Fibroblast of the conjunctiva (primary cell): ENCODE results near the gene TMEM132D.

Source experiments
- DNase-seq: peaks from one replicate; pipeline ENCODE4 v3.0.0-alpha.2; 2010; ENCODE audit warnings: low read depth

The TMEM132D gene

GRCh38 chr12:129434790-129435189, 469.0 kb downstream of the TMEM132D start:
- no peak for DNase-seq

GRCh38 chr12:129428240-129428936, 475.4 kb downstream of the TMEM132D start:
- no peak for DNase-seq

GRCh38 chr12:129423041-129423580, 480.7 kb downstream of the TMEM132D start:
- DNase-seq, result no peak

- DNase-seq, result no peak
Measured at GRCh38 chr12:129413295-129413694, 490.5 kb downstream of the TMEM132D start.

DNA sequence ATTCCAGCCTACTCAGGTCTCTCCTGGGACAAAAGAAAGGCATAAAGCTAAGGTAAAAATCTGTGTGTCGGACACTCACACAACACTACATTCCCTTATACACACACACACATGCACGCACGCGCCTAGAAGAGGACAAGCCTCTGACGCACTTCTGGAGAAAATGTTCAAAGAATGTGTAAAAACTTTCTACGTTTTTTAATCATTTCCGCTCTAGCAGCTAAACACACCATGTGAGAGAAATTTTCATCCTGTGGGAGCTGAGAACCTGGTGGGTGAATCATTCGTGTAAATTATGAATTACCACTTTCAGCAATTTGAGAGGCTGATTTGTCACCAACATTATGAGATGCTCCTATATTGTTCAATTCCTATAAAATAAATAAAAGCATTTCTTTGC, 494.5 kb downstream of the TMEM132D start:
- DNase-seq, result no peak

- no peak for DNase-seq
Measured at GRCh38 chr12:129404556-129404955, 499.3 kb downstream of the TMEM132D start.

DNA sequence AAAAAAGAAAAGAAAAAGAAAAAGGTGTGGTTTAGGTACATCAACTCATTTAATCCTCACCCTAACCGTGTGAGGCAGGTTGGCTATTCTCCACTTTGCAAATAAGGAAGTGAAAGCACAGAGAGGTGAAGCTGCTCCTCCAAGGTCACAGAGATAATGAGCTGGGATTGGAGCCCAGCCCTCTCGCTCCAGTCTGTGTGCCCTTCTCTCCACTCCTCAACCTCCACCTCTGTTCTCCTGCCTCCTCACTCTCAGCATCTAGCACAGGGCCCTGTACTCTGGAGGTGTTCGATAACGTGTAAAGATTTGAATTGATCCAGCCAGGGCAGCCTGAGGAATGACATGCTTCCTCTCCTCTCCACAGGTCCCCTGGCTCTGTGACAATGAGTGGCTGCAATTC, 502.3 kb downstream of the TMEM132D start:
- DNase-seq, result no peak

DNA sequence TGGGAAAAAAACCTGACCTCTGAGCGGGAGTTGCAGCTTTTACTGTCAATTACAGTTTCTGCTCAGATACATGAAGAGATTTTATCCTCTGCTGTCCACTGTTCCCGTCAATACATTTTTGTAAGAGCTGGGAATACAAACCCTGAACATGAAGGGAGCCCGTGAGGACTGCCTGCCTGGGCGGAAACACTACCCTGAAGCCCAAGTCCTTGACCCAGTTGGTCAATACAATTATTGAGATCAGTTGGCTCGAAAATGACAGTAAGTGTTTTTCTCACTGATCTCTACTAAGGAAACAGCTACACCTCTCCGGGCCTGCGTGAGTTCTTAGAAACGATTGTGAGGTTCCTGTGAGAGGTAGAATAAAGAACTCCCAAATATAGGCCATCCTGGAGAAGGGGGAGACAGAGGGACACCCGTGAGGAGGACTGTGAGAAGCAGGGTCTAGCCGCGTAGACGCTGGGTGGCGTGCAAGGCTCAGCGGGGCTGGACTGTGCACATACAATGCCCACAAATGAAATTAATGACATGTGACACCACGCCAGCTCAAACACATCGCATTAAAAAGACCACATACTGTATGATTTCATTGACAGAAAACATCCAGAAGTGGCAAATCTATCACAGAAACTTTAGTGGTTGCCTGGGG, 509.5 kb downstream of the TMEM132D start:
- DNase-seq, result no peak

DNA sequence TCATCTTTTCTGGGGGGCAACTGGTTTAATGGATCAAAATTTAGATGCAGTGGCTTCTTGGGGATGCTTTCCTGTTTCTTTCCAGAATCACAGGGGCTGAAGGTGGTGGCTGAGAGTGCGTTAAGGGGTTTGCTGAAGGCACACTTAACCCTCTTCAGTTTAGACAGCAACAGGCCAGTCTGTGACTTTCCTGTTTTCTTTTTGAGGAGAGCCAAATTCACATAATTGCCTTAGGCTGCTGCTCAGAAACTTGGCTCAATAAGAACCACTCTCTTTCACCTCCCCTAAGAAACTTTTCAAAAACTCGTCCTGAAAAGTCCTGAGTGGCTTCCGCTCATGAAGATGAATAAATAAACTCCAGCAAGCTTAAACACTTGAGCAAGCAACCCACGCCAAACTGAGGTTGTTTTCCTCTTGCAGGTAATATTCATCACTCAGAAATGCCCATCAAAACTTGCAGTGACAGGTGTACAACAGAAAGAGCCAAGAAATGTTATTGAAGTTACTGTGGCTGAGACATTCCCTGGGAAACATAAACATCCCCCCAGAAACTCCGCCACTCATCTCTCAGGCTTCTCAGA, 510.4 kb downstream of the TMEM132D start:
- no peak for DNase-seq

DNA sequence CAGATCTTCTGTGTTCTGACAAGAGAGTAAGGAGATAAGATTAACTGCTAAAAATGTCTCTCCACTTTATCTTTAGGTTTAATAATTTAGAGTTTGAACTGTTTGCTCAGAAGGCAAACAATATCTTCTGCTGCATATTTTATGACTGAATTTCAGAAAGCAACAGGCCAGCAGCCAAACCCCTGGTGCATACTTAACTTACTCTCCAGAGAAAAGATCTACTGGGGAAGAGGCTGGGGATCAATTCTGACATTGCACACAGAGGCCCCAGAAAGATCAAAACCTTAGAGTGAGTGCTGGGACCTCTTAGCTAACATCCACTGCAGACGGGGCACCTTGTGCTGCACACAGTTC, 518.2 kb downstream of the TMEM132D start:
- DNase-seq, result no peak

- no peak for DNase-seq
Measured at GRCh38 chr12:129383956-129384355, 519.9 kb downstream of the TMEM132D start.

DNA sequence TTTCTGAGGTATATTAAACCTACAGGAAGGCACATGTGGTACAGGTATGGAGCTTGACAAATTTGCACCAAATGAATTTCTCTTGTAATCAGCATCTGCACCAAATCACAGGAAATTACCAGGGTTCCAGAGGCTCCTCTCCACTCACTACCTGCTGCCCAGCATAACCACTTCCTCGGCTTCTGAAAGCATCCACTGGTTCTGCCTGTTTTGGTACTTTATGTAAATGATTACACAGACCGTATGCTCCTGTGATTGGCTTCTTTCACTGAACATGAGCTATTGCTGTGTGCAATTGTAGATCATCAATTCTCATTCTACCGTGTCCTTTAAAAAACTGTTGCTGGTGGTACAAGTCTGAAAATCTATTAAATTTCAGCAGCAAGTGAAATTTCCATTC, 522.1 kb downstream of the TMEM132D start:
- DNase-seq, result no peak

GRCh38 chr12:129379076-129379804, 524.6 kb downstream of the TMEM132D start:
- DNase-seq, result no peak

- no peak for DNase-seq
Measured at GRCh38 chr12:129378496-129378895, 525.3 kb downstream of the TMEM132D start.

- DNase-seq, result no peak
Measured at GRCh38 chr12:129373746-129374145, 530.1 kb downstream of the TMEM132D start.

DNA sequence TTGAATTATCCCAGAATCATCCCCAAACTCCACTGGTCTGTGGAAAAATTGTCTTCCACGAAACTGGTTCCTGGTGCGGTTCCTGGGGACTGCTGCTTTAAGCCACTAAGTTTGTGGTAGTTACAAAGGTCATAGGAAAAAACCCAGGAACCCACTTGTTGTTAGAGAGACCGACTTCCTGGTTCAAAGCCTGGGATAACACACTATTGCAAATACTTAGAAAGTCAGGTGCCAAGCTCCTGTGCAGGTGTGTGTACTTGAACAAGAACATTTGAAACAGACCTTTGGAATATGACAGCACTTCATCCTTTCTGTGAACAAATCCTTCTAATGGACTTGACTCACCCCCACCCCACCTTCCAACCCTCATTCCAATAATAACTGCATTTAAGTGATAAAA, 530.9 kb downstream of the TMEM132D start:
- DNase-seq, result no peak

DNA sequence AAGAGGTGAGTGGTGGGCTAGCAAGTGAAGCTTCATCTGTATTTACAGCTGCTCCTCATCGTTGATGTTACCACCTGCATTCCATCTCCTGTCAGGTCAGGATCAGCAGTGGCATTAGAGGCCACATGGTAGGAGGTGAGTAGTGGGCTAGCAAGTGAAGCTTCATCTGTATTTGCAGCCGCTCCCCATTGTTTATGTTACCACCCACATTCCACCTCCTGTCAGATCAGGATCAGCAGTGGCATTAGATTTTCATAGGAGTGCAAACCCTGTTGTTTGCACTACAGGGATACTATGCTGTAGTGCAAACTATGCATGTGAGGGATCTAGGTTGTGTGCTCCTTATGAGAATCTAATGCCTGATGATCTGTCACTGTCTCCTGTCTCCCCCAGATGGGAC, 531.5 kb downstream of the TMEM132D start:
- DNase-seq, result no peak

GRCh38 chr12:129371268-129371667, 532.6 kb downstream of the TMEM132D start:
- no peak for DNase-seq

GRCh38 chr12:129366656-129367055, 537.2 kb downstream of the TMEM132D start:
- no peak for DNase-seq

GRCh38 chr12:129363041-129363440, 540.8 kb downstream of the TMEM132D start:
- no peak for DNase-seq

GRCh38 chr12:129357233-129357632, 546.6 kb downstream of the TMEM132D start:
- DNase-seq, result no peak

DNA sequence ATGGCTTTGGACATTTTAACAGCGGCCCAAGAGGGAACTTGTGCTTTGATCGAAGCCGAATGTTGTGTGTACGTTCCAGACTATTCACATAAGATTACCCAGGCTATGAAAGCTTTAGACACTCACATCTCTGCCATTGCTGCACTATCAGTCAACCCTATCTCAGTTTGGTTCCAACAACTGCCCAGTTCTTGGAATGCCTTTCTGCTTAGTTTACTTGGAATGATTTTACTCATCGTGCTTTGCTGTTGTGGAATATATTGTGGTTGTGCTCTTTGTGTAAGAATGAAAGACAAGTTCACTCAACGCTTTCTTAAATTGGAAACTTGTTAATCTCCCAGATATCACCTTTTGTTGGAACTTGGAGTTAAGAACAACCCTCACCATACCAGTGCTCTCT, 552.3 kb downstream of the TMEM132D start:
- no peak for DNase-seq

GRCh38 chr12:129339336-129339735, 564.5 kb downstream of the TMEM132D start:
- no peak for DNase-seq
